Mesothelial cell of epicardium (in vitro differentiated cells): ENCODE measurements around the gene PIEZO2. TPM values are rescaled to one million over a fixed set of nuclear protein-coding genes. Genes with fewer than 3 reads are reported as not detected.

Source experiments
- DNase-seq, 2 experiments: peaks; one replicate each; pipeline ENCODE4 v3.0.0; 2021; ENCODE audit warnings: low spot score in 2 of 2; ENCODE audit not compliant: unreplicated experiment in 2 of 2
- H3K27ac Mint-ChIP-seq: 2 replicates; pipeline ENCODE4 v1.8.0; 2021; ENCODE audit warnings: mixed read lengths
- H3K27me3 Mint-ChIP-seq: 2 replicates; pipeline ENCODE4 v1.8.0; 2021; ENCODE audit warnings: low read depth, mixed read lengths
- H3K36me3 Mint-ChIP-seq: 2 replicates; pipeline ENCODE4 v1.8.0; 2021; ENCODE audit warnings: mixed read lengths
- H3K4me1 Mint-ChIP-seq: 2 replicates; pipeline ENCODE4 v1.8.0; 2021; ENCODE audit warnings: mixed read lengths
- H3K4me3 Mint-ChIP-seq: 2 replicates; pipeline ENCODE4 v1.8.0; 2021; ENCODE audit warnings: mild to moderate bottlenecking, moderate library complexity, mixed read lengths
- H3K9me3 Mint-ChIP-seq: 2 replicates; pipeline ENCODE4 v1.8.0; 2021; ENCODE audit warnings: mixed read lengths
- CTCF ChIP-seq: fragments of 200-600 bp; sonication (generic); IDR thresholded peaks from one replicate; pipeline ENCODE4 v1.5.0; 2021; ENCODE audit warnings: antibody characterized with exemption; ENCODE audit not compliant: unreplicated experiment
- total RNA-seq: library from RNA; stranded (reverse); gene quantifications from 3 replicates; pipeline ENCODE4 v1.2.1, GENCODE V29; 2021

Gene PIEZO2
- total RNA-seq, 1 donor from 2014 or later: 36.7 TPM

GRCh38 chr18:10732990-10733389 lies 416.4 kb downstream of the PIEZO2 start:
- Mint-ChIP-seq H3K27me3 (no peaks in the 10 kb centered on the region), H3K27ac (no peak overlapping the region), H3K36me3 (no peaks in the 10 kb centered on the region), H3K4me3 (no peak overlapping the region), H3K4me1 (no peaks in the 10 kb centered on the region), H3K9me3 (no peaks in the 10 kb centered on the region)
- no peak for DNase-seq
- no peak for TF ChIP-seq CTCF

- TF ChIP-seq CTCF: no peak
- H3K27ac Mint-ChIP-seq: no peak overlapping the region
These were observed 421.9 kb downstream of the PIEZO2 start for GRCh38 chr18:10727477-10727876.

GRCh38 chr18:10726198-10727068 lies 422.9 kb downstream of the PIEZO2 start:
- DNase-seq: no peak
- no peaks in the 10 kb centered on the region for H3K27me3 Mint-ChIP-seq
- no peak overlapping the region for H3K4me3 Mint-ChIP-seq
- peaks cover 16% of the 10 kb centered on the region for H3K36me3 Mint-ChIP-seq
- H3K9me3 Mint-ChIP-seq: peaks cover 3% of the 10 kb centered on the region
- H3K27ac Mint-ChIP-seq: no peak overlapping the region
- no peaks in the 10 kb centered on the region for H3K4me1 Mint-ChIP-seq
- TF ChIP-seq CTCF: no peak

More at GRCh38 chr18:10727477-10727876, 421.9 kb downstream of the PIEZO2 start:
- Mint-ChIP-seq H3K4me1 (no peaks in the 10 kb centered on the region), H3K4me3 (no peak overlapping the region), H3K27me3 (no peaks in the 10 kb centered on the region), H3K9me3 (peaks cover 3% of the 10 kb centered on the region), H3K36me3 (peaks cover 16% of the 10 kb centered on the region)
- no peak for DNase-seq

- TF ChIP-seq CTCF: no peak
- no peak overlapping the region for H3K27ac Mint-ChIP-seq
- H3K27me3 Mint-ChIP-seq: no peaks in the 10 kb centered on the region
- H3K36me3 Mint-ChIP-seq: peaks cover 16% of the 10 kb centered on the region
- peaks cover 3% of the 10 kb centered on the region for H3K9me3 Mint-ChIP-seq
- DNase-seq: no peak
- H3K4me3 Mint-ChIP-seq: no peak overlapping the region
- H3K4me1 Mint-ChIP-seq: no peaks in the 10 kb centered on the region
These were observed 424.7 kb downstream of the PIEZO2 start for GRCh38 chr18:10724666-10725065.

- H3K4me1 Mint-ChIP-seq: no peaks in the 10 kb centered on the region
- no peaks in the 10 kb centered on the region for H3K27me3 Mint-ChIP-seq
- H3K4me3 Mint-ChIP-seq: no peak overlapping the region
- no peak for TF ChIP-seq CTCF
- peaks cover 16% of the 10 kb centered on the region for H3K36me3 Mint-ChIP-seq
- H3K27ac Mint-ChIP-seq: no peak overlapping the region
- H3K9me3 Mint-ChIP-seq: peaks cover 6% of the 10 kb centered on the region
- DNase-seq: no peak
These were observed 425.9 kb downstream of the PIEZO2 start for GRCh38 chr18:10723496-10723895.
